Gastrocnemius medialis (tissue), 4 donors: ENCODE data around the gene B4GALT5. TPM values are rescaled to one million over a fixed set of nuclear protein-coding genes. Genes with fewer than 3 reads are reported as not detected.

Source experiments
- ATAC-seq, 2 donors: fragments of 150-250 bp; one replicate each; pipeline ENCODE4 v1.9.1; 2016
- DNase-seq, 2 donors: peaks; one replicate each; pipeline ENCODE4 v3.0.0-alpha.2; 2019
- H3K27ac ChIP-seq, 4 donors: fragments of 200-600 bp; sonication (generic); 1 replicate in 1 of 4; 2 replicates in 3 of 4; pipeline ENCODE4 v1.5.1; 2016 to 2018; ENCODE audit warnings: mild to moderate bottlenecking in 2 of 4, moderate library complexity in 1 of 4
- H3K27me3 ChIP-seq, 3 donors: fragments of 200-600 bp; sonication (generic) in 2 of 3; 1 replicate in 1 of 3; 2 replicates in 2 of 3; pipeline versions ENCODE4 v1.5.1 to v1.6.0; 2016 to 2019; ENCODE audit warnings: mild to moderate bottlenecking in 1 of 3, moderate library complexity in 1 of 3
- H3K36me3 ChIP-seq, 2 donors: fragments of 200-600 bp; sonication (generic) in 1 of 2; one replicate each; pipeline ENCODE4 v1.5.1; 2017 to 2018
- H3K4me1 ChIP-seq, 2 donors: fragments of 200-600 bp; sonication (generic) in 1 of 2; one replicate each; pipeline ENCODE4 v1.5.1; 2016 to 2017; ENCODE audit warnings: mild to moderate bottlenecking in 2 of 2
- H3K4me3 ChIP-seq, 4 donors: fragments of 200-600 bp; sonication (generic) in 3 of 4; 1 replicate in 1 of 4; 2 replicates in 3 of 4; pipeline ENCODE4 v1.5.1; 2016 to 2019; ENCODE audit warnings: mild to moderate bottlenecking in 2 of 4
- H3K9me3 ChIP-seq, 3 donors: fragments of 200-600 bp; sonication (generic) in 2 of 3; 1 replicate in 1 of 3; 2 replicates in 2 of 3; pipeline ENCODE4 v1.5.1; 2016 to 2019
- POLR2A ChIP-seq, 2 donors: fragments of 450-650 bp; IDR thresholded peaks; one replicate each; pipeline ENCODE4 v1.6.1; 2017; ENCODE audit warnings: antibody characterized with exemption in 2 of 2, mild to moderate bottlenecking in 2 of 2, moderate library complexity in 2 of 2
- in situ Hi-C, 4 donors: fragments of 200-750 bp; cut with MboI; loops; one replicate each; pipeline versions ENCODE4 v1.15.0 to v1.8.0; 2017; ENCODE audit warnings: low sequenced_read_pairs in 4 of 4
- intact Hi-C: fragments of 100-400 bp; cut with DNase I; formaldehyde crosslinking; loops from one replicate; pipeline ENCODE4 v1.15.1; 2023; ENCODE audit warnings: low total_unique reads
- total RNA-seq, 4 donors: library from RNA; depleted of rRNA; stranded (reverse); fragments of >200 nt; gene quantifications; one replicate each; pipeline versions ENCODE4 v1.1.0 to v1.2.3, GENCODE V29; 2016
- TF ChIP-seq, protein P1 (sequence below), 5 experiments: fragments of 450-650 bp in 3 of 5; fragments of 200-600 bp in 2 of 5; sonication (generic) in 2 of 5; IDR thresholded peaks in 4 of 5; conservative IDR thresholded peaks in 1 of 5; 1 replicate in 4 of 5; 2 replicates in 1 of 5; pipeline ENCODE4 v1.5.1; 2016 to 2019; ENCODE audit warnings: antibody characterized with exemption in 5 of 5, mild to moderate bottlenecking in 3 of 5, moderate library complexity in 3 of 5

B4GALT5 gene
- total RNA-seq, 4 donors from 2014 or later = 27.6 to 75.2 (median 56.4) TPM

DNA sequence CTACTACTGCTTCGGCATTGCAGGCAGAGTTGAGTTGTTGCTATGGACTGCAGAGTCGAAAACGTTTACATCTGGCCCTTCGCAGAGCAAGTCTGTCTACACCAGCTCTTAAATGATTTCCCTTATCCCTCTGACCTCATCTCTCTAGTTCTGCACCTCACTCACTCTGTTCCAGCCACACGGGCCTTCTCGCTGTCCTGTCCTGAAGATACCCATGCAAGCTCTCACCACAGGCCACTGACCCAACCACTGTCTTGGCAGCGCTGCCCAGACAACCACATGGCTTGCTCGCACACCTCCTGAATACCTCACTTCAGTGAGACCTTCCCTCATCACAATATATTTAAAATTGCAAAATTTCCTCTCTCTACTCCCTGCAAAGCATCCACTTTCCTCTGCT, 31.4 kb downstream of the B4GALT5 start:
- TF ChIP-seq POLR2A (IDR thresholded peaks at IDR 0.05) = no peak
- TF ChIP-seq, protein P1, sequence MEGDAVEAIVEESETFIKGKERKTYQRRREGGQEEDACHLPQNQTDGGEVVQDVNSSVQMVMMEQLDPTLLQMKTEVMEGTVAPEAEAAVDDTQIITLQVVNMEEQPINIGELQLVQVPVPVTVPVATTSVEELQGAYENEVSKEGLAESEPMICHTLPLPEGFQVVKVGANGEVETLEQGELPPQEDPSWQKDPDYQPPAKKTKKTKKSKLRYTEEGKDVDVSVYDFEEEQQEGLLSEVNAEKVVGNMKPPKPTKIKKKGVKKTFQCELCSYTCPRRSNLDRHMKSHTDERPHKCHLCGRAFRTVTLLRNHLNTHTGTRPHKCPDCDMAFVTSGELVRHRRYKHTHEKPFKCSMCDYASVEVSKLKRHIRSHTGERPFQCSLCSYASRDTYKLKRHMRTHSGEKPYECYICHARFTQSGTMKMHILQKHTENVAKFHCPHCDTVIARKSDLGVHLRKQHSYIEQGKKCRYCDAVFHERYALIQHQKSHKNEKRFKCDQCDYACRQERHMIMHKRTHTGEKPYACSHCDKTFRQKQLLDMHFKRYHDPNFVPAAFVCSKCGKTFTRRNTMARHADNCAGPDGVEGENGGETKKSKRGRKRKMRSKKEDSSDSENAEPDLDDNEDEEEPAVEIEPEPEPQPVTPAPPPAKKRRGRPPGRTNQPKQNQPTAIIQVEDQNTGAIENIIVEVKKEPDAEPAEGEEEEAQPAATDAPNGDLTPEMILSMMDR (IDR thresholded peaks at IDR 0.05 in 4 of 5, conservative IDR thresholded peaks at IDR 0.05 in 1 of 5) = no peak
- H3K4me1 ChIP-seq = peaks cover 84 to 92% of the 10 kb centered on the region in 2 donors
- H3K36me3 ChIP-seq = no peaks in the 10 kb centered on the region
- no peaks in the 10 kb centered on the region for H3K27me3 ChIP-seq
- intact Hi-C loops = no loop called here
- DNase-seq = no peak
- H3K27ac ChIP-seq = peak overlapping the region; percentile 77 to 91 (median 84)
- H3K4me3 ChIP-seq = no peak overlapping the region
- in situ Hi-C loops = no loop called here
- no peaks in the 10 kb centered on the region for H3K9me3 ChIP-seq
- ATAC-seq = no peak

DNA sequence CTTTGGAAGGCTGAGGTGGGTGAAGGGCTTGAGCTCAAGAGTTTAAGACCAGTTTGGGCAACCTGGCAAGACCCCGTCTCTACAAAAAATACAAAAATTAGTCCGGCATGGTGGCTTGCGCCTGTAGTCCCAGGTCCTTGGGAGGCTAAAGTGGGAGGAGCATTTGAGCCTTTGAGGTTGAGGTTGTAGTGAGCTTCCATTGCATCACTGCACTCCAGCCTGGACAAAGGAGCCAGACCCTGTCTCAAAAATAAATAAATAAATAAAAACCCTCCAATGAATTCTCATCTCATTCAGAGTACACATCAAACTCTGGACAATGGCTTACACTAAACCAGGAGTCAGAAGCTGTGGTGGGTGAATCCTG, 31.8 kb downstream of the B4GALT5 start:
- Histone ChIP-seq H3K4me3 (no peak overlapping the region), H3K36me3 (no peaks in the 10 kb centered on the region), H3K9me3 (no peaks in the 10 kb centered on the region), H3K27me3 (no peaks in the 10 kb centered on the region), H3K27ac (peak overlapping the region; percentile 77 to 91 (median 84)), H3K4me1 (peaks cover 84 to 92% of the 10 kb centered on the region in 2 donors)
- in situ Hi-C loops = no loop called here
- intact Hi-C loops = no loop called here
- no peak for ATAC-seq
- no peak for DNase-seq
- no peak for TF ChIP-seq POLR2A (IDR thresholded peaks at IDR 0.05)
- TF ChIP-seq, protein P1 (IDR thresholded peaks at IDR 0.05 in 4 of 5, conservative IDR thresholded peaks at IDR 0.05 in 1 of 5) = no peak

DNA sequence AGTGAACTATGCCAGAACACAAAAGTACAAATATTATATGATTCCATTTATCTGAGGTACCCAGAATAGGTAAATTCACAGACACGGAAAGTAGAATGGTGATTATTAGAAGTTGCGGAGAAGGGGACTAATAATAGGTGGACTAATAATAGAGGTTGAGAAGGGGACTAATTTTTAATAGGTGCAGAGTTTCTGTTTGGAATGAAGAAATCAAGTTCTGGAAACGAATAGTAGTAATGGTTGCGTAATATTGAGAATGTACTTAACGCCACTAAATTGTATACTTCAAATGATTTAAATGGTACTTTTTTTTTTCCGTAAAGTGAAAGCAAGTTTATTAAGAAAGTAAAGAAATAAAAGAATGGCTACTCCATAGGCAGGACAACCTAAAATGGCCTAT, 33.2 kb downstream of the B4GALT5 start:
- intact Hi-C loops (no loop called here), in situ Hi-C loops (no loop called here)
- Histone ChIP-seq H3K27me3 (no peaks in the 10 kb centered on the region), H3K4me3 (no peak overlapping the region), H3K9me3 (no peaks in the 10 kb centered on the region), H3K4me1 (peaks cover 84 to 92% of the 10 kb centered on the region in 2 donors), H3K36me3 (no peaks in the 10 kb centered on the region), H3K27ac (peak overlapping the region; percentile 77 to 91 (median 84))
- ATAC-seq (no peak), DNase-seq (no peak)
- TF ChIP-seq, protein P1 (IDR thresholded peaks at IDR 0.05 in 4 of 5, conservative IDR thresholded peaks at IDR 0.05 in 1 of 5) = no peak
- no peak for TF ChIP-seq POLR2A (IDR thresholded peaks at IDR 0.05)

DNA sequence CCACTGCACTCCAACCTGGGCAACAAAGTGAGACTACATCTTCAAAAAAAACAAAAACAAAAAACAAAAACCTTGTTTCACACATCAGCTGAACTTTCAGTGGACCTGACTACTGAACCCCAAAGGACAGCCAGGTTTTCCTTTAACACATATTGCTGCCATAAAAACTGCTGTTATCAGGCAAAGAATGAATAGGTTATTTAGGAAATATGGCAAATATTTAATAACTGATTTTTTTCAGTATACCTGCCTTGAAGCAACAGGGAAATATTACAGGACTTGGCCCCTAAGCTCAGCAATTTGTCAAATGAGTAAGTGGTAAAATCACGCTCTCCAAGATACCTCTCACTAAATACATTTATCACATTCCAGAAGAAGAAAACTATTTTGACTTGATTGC, 34.0 kb downstream of the B4GALT5 start:
- DNase-seq (no peak), ATAC-seq (no peak)
- intact Hi-C loops (no loop called here), in situ Hi-C loops (no loop called here)
- peak overlapping the region; percentile 77 to 91 (median 84) for H3K27ac ChIP-seq
- H3K4me3 ChIP-seq = no peak overlapping the region
- H3K9me3 ChIP-seq = no peaks in the 10 kb centered on the region
- TF ChIP-seq, protein P1 (IDR thresholded peaks at IDR 0.05 in 4 of 5, conservative IDR thresholded peaks at IDR 0.05 in 1 of 5) = no peak
- TF ChIP-seq POLR2A (IDR thresholded peaks at IDR 0.05) = no peak
- H3K36me3 ChIP-seq = no peaks in the 10 kb centered on the region
- H3K27me3 ChIP-seq = no peaks in the 10 kb centered on the region
- H3K4me1 ChIP-seq = peaks cover 84 to 92% of the 10 kb centered on the region in 2 donors
